Stimulated activated CD4-positive, alpha-beta T cell treated with anti-CD3 and anti-CD28 coated beads, Interleukin-2, amount 100 ng/mL, for 4 hours (primary cell): ENCODE measurements around the gene HYOU1.
"Not testable (repeated sequence)": the region's sequence is repeated elsewhere in the genome, so short reads cannot be mapped to it uniquely, and the experiment has no call there.

Experiments used
- DNase-seq: peaks from one replicate; pipeline ENCODE4 v3.0.0-alpha.2; 2020; ENCODE audit warnings: low read depth

The HYOU1 gene

GRCh38 chr11:119018074-119018938, 38.7 kb downstream of the HYOU1 start, which contains the start of the genes RPS25 and TRAPPC4:
Gene RPS25 (minus strand): TSS chr11:119018343. CDS start chr11:119018284, 59 bp downstream.
Gene TRAPPC4 (plus strand): TSS chr11:119018766. CDS start chr11:119018796, 30 bp downstream.
- peak; percentile 91 for DNase-seq

GRCh38 chr11:119017377-119017776, 39.6 kb downstream of the HYOU1 start:
- not testable (repeated sequence) for DNase-seq

GRCh38 chr11:119016216-119017009, 40.6 kb downstream of the HYOU1 start:
- no peak for DNase-seq

GRCh38 chr11:119015054-119015611, 41.9 kb downstream of the HYOU1 start:
- no peak for DNase-seq

- DNase-seq = no peak
Measured at GRCh38 chr11:119014209-119014924, 42.6 kb downstream of the HYOU1 start.

GRCh38 chr11:119012629-119013170, 44.3 kb downstream of the HYOU1 start:
- DNase-seq = no peak

GRCh38 chr11:119011476-119012053, 45.4 kb downstream of the HYOU1 start:
- DNase-seq = no peak

- no peak for DNase-seq
Measured at GRCh38 chr11:119006656-119007055, 50.3 kb downstream of the HYOU1 start.

- DNase-seq = no peak
Measured at GRCh38 chr11:119000906-119001305, 56.1 kb downstream of the HYOU1 start.

GRCh38 chr11:118998822-118999221, 58.2 kb downstream of the HYOU1 start:
- no peak for DNase-seq

GRCh38 chr11:118998388-118998717, 58.7 kb downstream of the HYOU1 start:
- no peak for DNase-seq

GRCh38 chr11:118997627-118998387, 59.2 kb downstream of the HYOU1 start, which contains the start of gene CENATAC:
Gene CENATAC (plus strand): TSS chr11:118998138. CDS start chr11:118998198, 60 bp downstream.
- peak; percentile 94 for DNase-seq

- no peak for DNase-seq
Measured at GRCh38 chr11:118996926-118997626, 59.9 kb downstream of the HYOU1 start.
